Measurements from ENCODE around the gene PCBP2.
"Not testable (repeated sequence)": the region's sequence is repeated elsewhere in the genome, so short reads cannot be mapped to it uniquely, and the experiment has no call there.

Gene PCBP2

GRCh38 chr12:53418221-53418620 lies 33.7 kb upstream of the PCBP2 start:
- no peak for TF ChIP-seq CTCF (IDR thresholded peaks at IDR 0.05; ENCODE audit: low read depth, low read length, missing control alignments)
- no peak for DNase-seq (ENCODE audit: extremely low read depth, low read depth)
- no peak overlapping the region for H3K4me3 ChIP-seq (replicated peaks; ENCODE audit: low read depth, low read length)

GRCh38 chr12:53419756-53420155 lies 32.1 kb upstream of the PCBP2 start:
- H3K4me3 ChIP-seq (replicated peaks; ENCODE audit: low read depth, low read length) = no peak overlapping the region
- no peak for TF ChIP-seq CTCF (IDR thresholded peaks at IDR 0.05; ENCODE audit: low read depth, low read length, missing control alignments)
- DNase-seq (ENCODE audit: extremely low read depth, low read depth) = no peak

- DNase-seq (ENCODE audit: extremely low read depth, low read depth); H3K4me3 ChIP-seq (replicated peaks; ENCODE audit: low read depth, low read length): not testable (repeated sequence)
These were observed 29.7 kb upstream of the PCBP2 start for GRCh38 chr12:53422247-53422646.

GRCh38 chr12:53423597-53423996 lies 28.3 kb upstream of the PCBP2 start, which contains the start of gene AMHR2:
TSS of gene AMHR2 (plus strand) at chr12:53423855. CDS start at chr12:53423935, 80 bp downstream.
- no peak for DNase-seq (ENCODE audit: extremely low read depth, low read depth)
- no peak within 1 kb of the TSS for H3K4me3 ChIP-seq (replicated peaks; ENCODE audit: low read depth, low read length)
- TF ChIP-seq CTCF (IDR thresholded peaks at IDR 0.05; ENCODE audit: low read depth, low read length, missing control alignments) = no peak

GRCh38 chr12:53424626-53425514 lies 27.0 kb upstream of the PCBP2 start:
- H3K4me3 ChIP-seq (replicated peaks; ENCODE audit: low read depth, low read length) = no peak overlapping the region
- no peak for DNase-seq (ENCODE audit: extremely low read depth, low read depth)
- no peak for TF ChIP-seq CTCF (IDR thresholded peaks at IDR 0.05; ENCODE audit: low read depth, low read length, missing control alignments)

GRCh38 chr12:53425515-53426150 lies 26.3 kb upstream of the PCBP2 start:
- H3K4me3 ChIP-seq (replicated peaks; ENCODE audit: low read depth, low read length) = no peak overlapping the region
- DNase-seq (ENCODE audit: extremely low read depth, low read depth) = no peak
- TF ChIP-seq CTCF (IDR thresholded peaks at IDR 0.05; ENCODE audit: low read depth, low read length, missing control alignments) = no peak

GRCh38 chr12:53427905-53428594 lies 23.9 kb upstream of the PCBP2 start:
- TF ChIP-seq CTCF (IDR thresholded peaks at IDR 0.05; ENCODE audit: low read depth, low read length, missing control alignments) = no peak
- no peak overlapping the region for H3K4me3 ChIP-seq (replicated peaks; ENCODE audit: low read depth, low read length)
- peak; percentile 47 for DNase-seq (ENCODE audit: extremely low read depth, low read depth)
